GM19193 (cell line): Measurements from ENCODE around the gene PAK6.

ENCODE experiments used
- POLR2A ChIP-seq: IDR thresholded peaks from 4 replicates; pipeline ENCODE4 v1.6.1; 2011; ENCODE audit not compliant: insufficient read depth, insufficient read length; ENCODE audit errors: extremely low read depth

Gene PAK6

DNA sequence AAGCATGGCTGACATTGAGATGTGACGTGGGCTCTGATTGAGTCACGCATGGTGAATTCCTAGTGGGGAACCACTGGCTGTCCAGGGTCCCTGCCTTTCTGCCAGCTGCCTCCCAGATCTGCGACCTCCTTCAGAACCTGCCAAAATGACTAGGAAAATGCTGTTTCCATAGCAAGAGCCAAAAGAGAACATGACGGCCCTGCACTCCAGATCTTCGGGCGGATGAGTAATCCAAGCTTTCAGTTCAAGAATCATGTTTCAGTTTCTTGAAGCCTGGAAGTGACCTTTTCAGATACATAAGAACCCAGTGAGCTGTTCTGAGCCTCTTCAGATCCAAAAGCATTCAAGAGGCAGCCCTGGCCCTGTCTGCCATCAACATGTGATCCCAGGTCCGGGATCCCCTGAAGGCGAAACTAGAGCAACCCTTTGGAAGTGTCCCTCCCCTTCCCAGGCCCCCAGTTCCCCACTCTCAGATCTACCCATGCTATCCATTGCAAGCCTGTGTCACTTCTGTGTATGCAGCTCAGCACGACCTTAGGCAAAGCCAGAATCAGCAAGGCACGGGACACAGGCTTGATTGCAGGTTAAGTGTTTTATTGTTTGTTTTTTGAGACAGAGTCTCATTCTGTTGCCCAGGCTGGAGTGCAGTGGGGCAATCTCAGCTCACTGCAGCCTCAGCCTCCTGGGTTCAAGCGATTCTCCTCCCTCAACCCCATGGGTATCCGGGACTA is 24.3 kb downstream of the PAK6 start:
- TF ChIP-seq POLR2A: no peak

- no peak for TF ChIP-seq POLR2A
Measured at GRCh38 chr15:40264321-40265153, 25.7 kb downstream of the PAK6 start.

GRCh38 chr15:40265355-40265754 is 26.5 kb downstream of the PAK6 start:
- TF ChIP-seq POLR2A: no peak

DNA sequence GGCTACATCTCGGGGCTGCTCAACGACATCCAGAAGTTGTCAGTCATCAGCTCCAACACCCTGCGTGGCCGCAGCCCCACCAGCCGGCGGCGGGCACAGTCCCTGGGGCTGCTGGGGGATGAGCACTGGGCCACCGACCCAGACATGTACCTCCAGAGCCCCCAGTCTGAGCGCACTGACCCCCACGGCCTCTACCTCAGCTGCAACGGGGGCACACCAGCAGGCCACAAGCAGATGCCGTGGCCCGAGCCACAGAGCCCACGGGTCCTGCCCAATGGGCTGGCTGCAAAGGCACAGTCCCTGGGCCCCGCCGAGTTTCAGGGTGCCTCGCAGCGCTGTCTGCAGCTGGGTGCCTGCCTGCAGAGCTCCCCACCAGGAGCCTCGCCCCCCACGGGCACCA is 27.0 kb downstream of the PAK6 start:
- TF ChIP-seq POLR2A: no peak

DNA sequence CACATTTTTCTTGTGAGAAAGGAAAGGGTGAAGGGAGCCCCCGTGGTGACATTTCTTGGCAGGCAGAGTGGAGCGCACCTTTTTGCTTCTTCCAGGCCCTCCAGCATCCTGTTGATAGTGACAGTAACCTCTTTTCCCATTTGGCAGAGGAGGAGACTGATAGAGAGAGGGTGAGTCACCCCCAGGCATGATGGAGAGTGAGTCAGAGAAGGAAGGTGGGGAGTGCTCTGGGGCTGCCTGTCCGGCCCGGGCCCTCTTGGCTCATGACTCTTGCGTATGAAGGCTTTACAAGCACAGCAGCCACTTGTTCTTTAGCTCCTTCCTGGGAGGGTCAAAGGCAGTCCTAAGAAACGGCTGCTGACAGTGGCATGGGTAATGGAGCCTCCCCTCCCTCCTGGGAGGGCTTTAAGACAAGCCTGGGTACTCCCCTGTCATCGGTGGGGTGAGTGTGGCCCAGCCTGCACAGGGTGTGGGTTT is 28.0 kb downstream of the PAK6 start:
- no peak for TF ChIP-seq POLR2A

GRCh38 chr15:40267670-40268069 is 28.8 kb downstream of the PAK6 start:
- TF ChIP-seq POLR2A: no peak

DNA sequence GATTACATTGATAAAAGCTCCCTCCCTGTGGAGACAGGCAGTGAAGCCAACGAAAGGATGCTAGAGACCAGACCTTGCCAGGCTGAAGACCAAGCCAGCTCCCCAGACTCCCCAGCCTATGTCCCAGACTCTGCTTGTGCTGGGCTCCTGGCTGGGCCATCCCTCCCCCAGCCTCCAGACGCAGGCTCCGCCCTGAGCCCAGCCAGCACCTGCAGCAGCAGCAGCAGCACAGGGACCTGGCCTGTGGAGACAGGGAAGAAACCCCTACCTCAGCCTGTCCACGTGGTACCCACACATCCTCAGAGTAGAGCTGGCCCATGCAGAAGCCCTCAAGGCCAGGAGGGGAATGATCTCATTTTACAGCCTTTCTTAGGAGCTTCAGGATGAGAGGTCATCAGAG is 30.7 kb downstream of the PAK6 start:
- no peak for TF ChIP-seq POLR2A

DNA sequence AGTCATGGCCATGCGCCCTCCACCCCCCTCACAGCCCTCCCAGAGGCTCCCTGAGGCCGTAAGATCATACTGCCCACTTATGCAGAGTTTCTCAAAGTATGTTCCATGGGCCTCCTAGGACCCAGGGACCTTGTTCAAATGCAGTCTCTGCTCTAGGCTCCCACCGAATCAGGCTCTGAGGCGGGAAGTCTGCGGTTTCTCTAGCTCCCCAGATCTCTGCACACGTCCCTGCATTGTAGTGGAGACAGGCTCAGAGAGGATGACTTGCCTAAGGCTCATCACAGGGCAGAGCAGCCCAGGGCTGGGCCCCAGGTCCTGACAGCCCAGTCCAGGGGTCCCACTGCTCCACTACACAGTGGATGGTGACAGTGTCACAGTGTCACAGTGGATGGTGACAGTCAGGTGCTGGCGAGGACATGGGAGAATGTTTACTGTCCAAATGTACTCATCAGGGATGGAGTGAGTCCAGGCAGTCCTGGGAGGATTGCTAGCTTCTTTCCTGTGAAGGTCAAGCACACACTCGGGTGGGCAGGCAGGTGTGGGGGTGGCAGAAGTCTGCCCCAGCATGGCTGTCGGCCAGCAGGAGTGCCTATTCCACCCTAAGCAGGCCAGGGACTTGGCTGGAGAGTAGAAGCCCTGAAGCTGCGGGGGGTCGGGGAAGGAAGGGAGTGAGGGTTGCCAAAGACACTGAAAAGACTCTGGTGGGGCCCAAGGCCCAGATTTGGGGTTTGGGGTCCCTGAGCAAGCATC is 31.6 kb downstream of the PAK6 start:
- TF ChIP-seq POLR2A: no peak

DNA sequence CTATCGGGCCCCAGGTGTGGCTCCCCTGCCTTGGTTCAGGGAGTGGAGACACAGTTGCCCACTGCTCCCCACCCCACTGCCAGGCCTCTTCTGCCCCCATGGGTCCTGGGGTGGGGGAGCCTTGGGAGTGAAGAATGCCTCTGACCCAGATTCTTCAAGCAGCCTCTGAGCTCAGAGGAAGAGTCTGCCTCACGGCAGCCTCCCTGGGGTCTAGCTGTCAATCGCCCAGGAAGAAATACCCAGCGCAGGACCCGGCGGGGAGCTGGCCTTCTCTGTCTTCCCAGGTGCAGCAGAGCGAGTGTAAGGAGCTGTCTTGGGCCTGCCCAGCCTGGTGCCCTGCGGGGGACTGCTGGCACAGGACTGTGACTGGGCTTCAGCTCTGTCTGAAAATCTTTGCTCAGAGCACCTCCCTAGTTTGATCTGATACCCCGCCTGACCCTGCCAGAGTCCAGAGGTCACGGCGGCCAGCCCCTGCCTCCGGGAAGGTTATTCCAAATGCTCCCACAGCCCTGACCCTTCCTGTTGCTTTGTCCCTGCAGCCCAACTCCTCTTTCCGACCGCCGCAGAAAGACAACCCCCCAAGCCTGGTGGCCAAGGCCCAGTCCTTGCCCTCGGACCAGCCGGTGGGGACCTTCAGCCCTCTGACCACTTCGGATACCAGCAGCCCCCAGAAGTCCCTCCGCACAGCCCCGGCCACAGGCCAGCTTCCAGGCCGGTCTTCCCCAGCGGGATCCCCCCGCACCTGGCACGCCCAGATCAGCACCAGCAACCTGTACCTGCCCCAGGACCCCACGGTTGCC is 33.0 kb downstream of the PAK6 start:
- no peak for TF ChIP-seq POLR2A

- TF ChIP-seq POLR2A: no peak
Measured at GRCh38 chr15:40272485-40273056, 33.7 kb downstream of the PAK6 start.

GRCh38 chr15:40273428-40273827 is 34.6 kb downstream of the PAK6 start:
- no peak for TF ChIP-seq POLR2A

GRCh38 chr15:40274350-40275274 is 35.7 kb downstream of the PAK6 start:
- TF ChIP-seq POLR2A: no peak

DNA sequence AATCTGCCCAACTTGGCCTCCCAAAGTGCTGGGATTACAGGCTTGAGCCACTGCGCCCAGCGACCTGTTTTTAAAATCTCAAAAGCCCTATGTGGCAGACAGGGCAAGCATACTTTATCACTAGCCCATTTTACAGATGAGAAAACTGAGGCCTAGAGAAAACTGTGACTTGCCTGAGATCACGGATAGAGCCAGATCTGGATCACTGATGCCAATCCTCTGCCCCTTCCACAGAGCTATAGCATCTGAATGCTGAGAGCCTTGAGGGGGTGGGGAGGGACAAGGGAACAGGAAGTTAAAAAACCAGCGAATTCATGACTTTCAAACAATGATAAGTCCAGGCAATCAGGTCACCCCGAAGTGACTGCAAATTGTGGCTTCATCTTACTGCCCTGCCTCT is 36.7 kb downstream of the PAK6 start:
- no peak for TF ChIP-seq POLR2A
